ENCODE results near the gene EIF2D. TPM values are rescaled to one million over a fixed set of nuclear protein-coding genes. Genes with fewer than 3 reads are reported as not detected.

Gene EIF2D
- total and polyA plus RNA-seq, 8 donors, result 37.5 to 110 (median 90.7) TPM

DNA sequence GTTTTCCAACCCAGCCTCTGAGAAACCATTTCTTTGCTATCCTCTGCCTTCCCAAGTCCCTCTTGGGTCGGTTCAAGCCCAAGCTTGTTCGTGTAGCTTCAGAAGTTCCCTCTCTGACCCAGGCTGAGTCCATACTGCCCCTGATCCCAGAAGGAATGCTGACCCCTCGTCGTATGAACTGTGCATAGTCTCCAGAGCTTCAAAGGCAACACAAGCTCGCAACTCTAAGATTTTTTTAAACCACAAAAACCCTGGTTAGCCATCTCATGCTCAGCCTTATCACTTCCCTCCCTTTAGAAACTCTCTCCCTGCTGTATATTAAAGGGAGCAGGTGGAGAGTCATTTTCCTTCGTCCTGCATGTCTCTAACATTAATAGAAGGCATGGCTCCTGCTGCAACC, 23.8 kb downstream of the EIF2D start:
- H3K4me3 ChIP-seq, result no peak overlapping the region
- peak overlapping the region; percentile 3 to 28 for H3K27ac ChIP-seq
- DNase-seq (no peak), ATAC-seq (no peak)
- peaks cover 0 to 90% of the 10 kb centered on the region in 2 donors for H3K36me3 ChIP-seq
- intact Hi-C loops (cut with DNase I), result loop anchor here in 1 of 2 donors (5.0 kb wide), 1 partner anchor 101 kb away; no protein-coding TSS in a partner anchor
- no peaks in the 10 kb centered on the region for H3K9me3 ChIP-seq
- TF ChIP-seq, protein P1, sequence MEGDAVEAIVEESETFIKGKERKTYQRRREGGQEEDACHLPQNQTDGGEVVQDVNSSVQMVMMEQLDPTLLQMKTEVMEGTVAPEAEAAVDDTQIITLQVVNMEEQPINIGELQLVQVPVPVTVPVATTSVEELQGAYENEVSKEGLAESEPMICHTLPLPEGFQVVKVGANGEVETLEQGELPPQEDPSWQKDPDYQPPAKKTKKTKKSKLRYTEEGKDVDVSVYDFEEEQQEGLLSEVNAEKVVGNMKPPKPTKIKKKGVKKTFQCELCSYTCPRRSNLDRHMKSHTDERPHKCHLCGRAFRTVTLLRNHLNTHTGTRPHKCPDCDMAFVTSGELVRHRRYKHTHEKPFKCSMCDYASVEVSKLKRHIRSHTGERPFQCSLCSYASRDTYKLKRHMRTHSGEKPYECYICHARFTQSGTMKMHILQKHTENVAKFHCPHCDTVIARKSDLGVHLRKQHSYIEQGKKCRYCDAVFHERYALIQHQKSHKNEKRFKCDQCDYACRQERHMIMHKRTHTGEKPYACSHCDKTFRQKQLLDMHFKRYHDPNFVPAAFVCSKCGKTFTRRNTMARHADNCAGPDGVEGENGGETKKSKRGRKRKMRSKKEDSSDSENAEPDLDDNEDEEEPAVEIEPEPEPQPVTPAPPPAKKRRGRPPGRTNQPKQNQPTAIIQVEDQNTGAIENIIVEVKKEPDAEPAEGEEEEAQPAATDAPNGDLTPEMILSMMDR (IDR thresholded peaks at IDR 0.05), result no peak
- no peaks in the 10 kb centered on the region for H3K27me3 ChIP-seq
- peaks cover 4 to 47% of the 10 kb centered on the region in 2 donors for H3K4me1 ChIP-seq

GRCh38 chr1:206587904-206588303, 24.4 kb downstream of the EIF2D start:
- ATAC-seq, result no peak
- intact Hi-C loops (cut with DNase I), result loop anchor here in 1 of 2 donors (5.0 kb wide), 1 partner anchor 101 kb away; no protein-coding TSS in a partner anchor

DNA sequence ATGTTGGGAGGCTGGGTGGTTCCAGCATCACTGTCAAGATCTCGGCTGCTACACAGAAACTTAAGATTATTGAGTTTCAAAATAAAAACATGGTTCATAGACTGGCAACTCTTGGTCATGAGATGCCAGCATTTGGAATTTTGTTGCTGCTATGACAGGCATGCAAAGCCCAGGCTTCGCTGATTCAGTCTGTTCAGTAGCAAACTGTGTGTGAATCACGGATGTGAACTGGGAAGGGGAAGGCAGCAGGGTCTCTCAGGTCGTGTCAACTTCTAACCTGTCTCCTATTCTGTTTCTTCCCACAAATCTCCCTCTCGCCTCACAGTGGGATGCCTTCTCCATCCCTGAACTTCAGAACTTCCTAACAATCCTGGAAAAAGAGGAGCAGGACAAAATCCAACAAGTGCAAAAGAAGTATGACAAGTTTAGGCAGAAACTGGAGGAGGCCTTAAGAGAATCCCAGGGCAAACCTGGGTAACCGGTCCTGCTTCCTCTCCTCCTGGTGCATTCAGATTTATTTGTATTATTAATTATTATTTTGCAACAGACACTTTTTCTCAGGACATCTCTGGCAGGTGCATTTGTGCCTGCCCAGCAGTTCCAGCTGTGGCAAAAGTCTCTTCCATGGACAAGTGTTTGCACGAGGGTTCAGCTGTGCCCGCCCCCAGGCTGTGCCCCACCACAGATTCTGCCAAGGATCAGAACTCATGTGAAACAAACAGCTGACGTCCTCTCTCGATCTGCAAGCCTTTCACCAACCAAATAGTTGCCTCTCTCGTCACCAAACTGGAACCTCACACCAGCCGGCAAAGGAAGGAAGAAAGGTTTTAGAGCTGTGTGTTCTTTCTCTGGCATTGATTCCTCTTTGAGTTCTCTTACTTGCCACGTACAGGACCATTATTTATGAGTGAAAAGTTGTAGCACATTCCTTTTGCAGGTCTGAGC, 25.5 kb downstream of the EIF2D start:
- TF ChIP-seq, protein P1 (IDR thresholded peaks at IDR 0.05), result no peak
- DNase-seq (peak in 1 of 4 donors; percentile 37), ATAC-seq (no peak)
- peaks cover 0 to 81% of the 10 kb centered on the region in 2 donors for H3K36me3 ChIP-seq
- H3K27me3 ChIP-seq, result no peaks in the 10 kb centered on the region
- peaks cover 4 to 64% of the 10 kb centered on the region in 2 donors for H3K4me1 ChIP-seq
- H3K27ac ChIP-seq, result no peak overlapping the region
- H3K9me3 ChIP-seq, result no peaks in the 10 kb centered on the region
- intact Hi-C loops (cut with DNase I), result loop anchor here in 1 of 2 donors (5.0 kb wide), 1 partner anchor 99 kb away; no protein-coding TSS in a partner anchor
- no peak overlapping the region for H3K4me3 ChIP-seq

More at GRCh38 chr1:206587904-206588303, 24.4 kb downstream of the EIF2D start:
- H3K27me3 ChIP-seq, result no peaks in the 10 kb centered on the region
- TF ChIP-seq, protein P1 (IDR thresholded peaks at IDR 0.05), result no peak
- peak overlapping the region in 1 of 2 donors; percentile 3 for H3K27ac ChIP-seq
- H3K4me1 ChIP-seq, result peaks cover 4 to 53% of the 10 kb centered on the region in 2 donors
- H3K36me3 ChIP-seq, result peaks cover 0 to 92% of the 10 kb centered on the region in 2 donors
- no peak overlapping the region for H3K4me3 ChIP-seq
- DNase-seq, result no peak
- H3K9me3 ChIP-seq, result no peaks in the 10 kb centered on the region

GRCh38 chr1:206584683-206585082, 27.6 kb downstream of the EIF2D start:
- ATAC-seq (no peak), DNase-seq (no peak)
- H3K4me1 ChIP-seq, result peaks cover 0 to 74% of the 10 kb centered on the region in 2 donors
- intact Hi-C loops (cut with DNase I), result loop anchor here in 1 of 2 donors (5.0 kb wide), 2 partner anchors 37 to 97 kb away; no protein-coding TSS in a partner anchor
- peak overlapping the region in 1 of 2 donors; percentile 20 for H3K27ac ChIP-seq
- H3K27me3 ChIP-seq, result no peaks in the 10 kb centered on the region
- no peaks in the 10 kb centered on the region for H3K9me3 ChIP-seq
- no peak overlapping the region for H3K4me3 ChIP-seq
- TF ChIP-seq, protein P1 (IDR thresholded peaks at IDR 0.05), result no peak
- H3K36me3 ChIP-seq, result peaks cover 0 to 67% of the 10 kb centered on the region in 2 donors

All from left lung (tissue), 10 donors.